Fibroblast of lung (primary cell): ENCODE data around the gene ZSWIM6. TPM values are rescaled to one million over a fixed set of nuclear protein-coding genes. Genes with fewer than 3 reads are reported as not detected.

Experiments
- DNase-seq, 2 donors: peaks; one replicate each; pipeline versions ENCODE4 v3.0.0 to v3.0.0-alpha.2; 2010; ENCODE audit warnings: low read depth in 2 of 2
- H2AFZ ChIP-seq: 2 replicates; pipeline ENCODE4 v1.5.1; 2012; ENCODE audit warnings: low read length, control low read depth, inconsistent platforms
- H3K27ac ChIP-seq: 2 replicates; pipeline ENCODE4 v1.5.1; 2011; ENCODE audit warnings: low read length, control low read depth; ENCODE audit not compliant: insufficient read depth
- H3K27me3 ChIP-seq: 2 replicates; pipeline ENCODE4 v1.5.1; 2011; ENCODE audit warnings: mild to moderate bottlenecking, low read length; ENCODE audit not compliant: control insufficient read depth, insufficient read depth
- H3K36me3 ChIP-seq: 2 replicates; pipeline ENCODE4 v1.5.1; 2011; ENCODE audit warnings: low read length; ENCODE audit not compliant: control insufficient read depth, insufficient read depth
- H3K4me1 ChIP-seq: 2 replicates; pipeline ENCODE4 v1.5.1; 2011; ENCODE audit warnings: low read length; ENCODE audit not compliant: control insufficient read depth, insufficient read depth; ENCODE audit errors: extremely low read depth
- H3K4me2 ChIP-seq: 2 replicates; pipeline ENCODE4 v1.5.1; 2011; ENCODE audit warnings: low read length, control low read depth; ENCODE audit not compliant: insufficient read depth; ENCODE audit errors: extremely low read depth
- H3K4me3 ChIP-seq, 4 experiments: fragments of 200-600 bp in 1 of 4; sonication (generic) in 1 of 4; replicated peaks in 1 of 4; 2 replicates each; pipeline ENCODE4 v1.5.1; 2011 to 2016; ENCODE audit warnings: low read length in 4 of 4, low read depth in 3 of 4, mild to moderate bottlenecking in 3 of 4, control low read depth in 2 of 4, inconsistent platforms in 1 of 4, mixed read lengths in 1 of 4; ENCODE audit not compliant: insufficient read depth in 1 of 4; ENCODE audit errors: control extremely low read depth in 1 of 4
- H3K79me2 ChIP-seq: 2 replicates; pipeline ENCODE4 v1.5.1; 2012; ENCODE audit warnings: mild to moderate bottlenecking, low read length, inconsistent platforms; ENCODE audit not compliant: control insufficient read depth, insufficient read depth
- H3K9ac ChIP-seq: 2 replicates; pipeline ENCODE4 v1.5.1; 2011; ENCODE audit warnings: mild to moderate bottlenecking, low read length, control low read depth; ENCODE audit not compliant: insufficient read depth
- H3K9me3 ChIP-seq: 2 replicates; pipeline ENCODE4 v1.5.1; 2012; ENCODE audit warnings: low read depth, low read length; ENCODE audit not compliant: control insufficient read depth, insufficient read depth
- H4K20me1 ChIP-seq: 2 replicates; pipeline ENCODE4 v1.5.1; 2011; ENCODE audit warnings: low read length; ENCODE audit not compliant: control insufficient read depth, insufficient read depth; ENCODE audit errors: extremely low read depth
- EZH2 ChIP-seq: IDR thresholded peaks from 2 replicates; pipeline ENCODE4 v1.5.1; 2012; ENCODE audit warnings: low read length, control low read depth, mild to moderate bottlenecking; ENCODE audit errors: missing control alignments
- polyA plus RNA-seq, 2 donors: library from polyadenylated mRNA; depleted of rRNA in 1 of 2; stranded (reverse) in 1 of 2; unstranded in 1 of 2; fragments of >200 nt; gene quantifications; 2 replicates each; pipeline ENCODE4 v1.2.1, GENCODE V29; 2011 to 2012; ENCODE audit warnings: missing spikeins in 1 of 2
- total RNA-seq: library from RNA; depleted of rRNA; stranded (reverse); fragments of >200 nt; gene quantifications from 2 replicates; pipeline ENCODE4 v1.2.1, GENCODE V29; 2014
- TF ChIP-seq, protein P1 (sequence below), 2 donors: IDR thresholded peaks in 1 of 2; conservative IDR thresholded peaks in 1 of 2; 1 replicate in 1 of 2; 2 replicates in 1 of 2; pipeline ENCODE4 v1.5.1; 2011 to 2012; ENCODE audit warnings: low read length in 2 of 2, control low read depth in 1 of 2, inconsistent platforms in 1 of 2, low read depth in 1 of 2, mild to moderate bottlenecking in 1 of 2

ZSWIM6 gene
- total and polyA plus RNA-seq, 2 donors (not counting 1 experiment from before 2014, with no cell fraction given), result 23.5 to 26.6 TPM

DNA sequence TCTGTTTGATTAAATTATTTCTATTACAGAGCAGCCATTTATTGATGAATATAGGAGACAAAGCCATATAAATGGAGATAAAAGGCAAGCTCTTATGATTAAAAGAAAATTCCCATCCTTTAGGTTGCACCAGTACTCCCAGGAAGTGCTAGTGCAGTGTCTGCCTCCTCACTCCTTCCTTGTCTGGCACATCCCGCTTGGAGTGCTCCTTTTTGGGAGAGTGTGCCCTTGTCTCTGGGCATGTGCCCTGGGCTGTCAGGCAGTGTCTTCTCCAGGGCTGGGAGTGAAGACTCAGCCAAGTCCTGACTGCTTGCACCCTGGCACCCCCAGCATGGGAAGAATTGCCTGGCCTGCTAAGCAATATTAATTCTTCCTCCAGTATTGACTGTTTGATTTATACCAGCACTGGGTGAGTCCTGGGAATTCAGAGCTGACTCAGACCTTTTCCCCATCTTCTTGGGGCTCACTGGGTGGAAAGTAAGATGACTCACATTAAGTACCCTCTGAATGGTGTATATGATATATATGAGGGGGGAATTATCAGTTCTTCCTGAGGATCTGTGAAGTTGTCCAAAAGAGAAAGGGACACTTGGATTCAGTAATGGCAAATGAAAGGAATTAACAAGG is 62.1 kb downstream of the ZSWIM6 start:
- Histone ChIP-seq H3K4me2 (no peak overlapping the region), H4K20me1 (peaks cover 3% of the 10 kb centered on the region), H3K79me2 (peaks cover 83% of the 10 kb centered on the region), H3K9me3 (no peaks in the 10 kb centered on the region), H3K4me3 (no peak overlapping the region), H2AFZ (no peak overlapping the region), H3K4me1 (peaks cover 8% of the 10 kb centered on the region), H3K9ac (no peak overlapping the region), H3K27ac (no peak overlapping the region), H3K36me3 (no peaks in the 10 kb centered on the region), H3K27me3 (no peaks in the 10 kb centered on the region)
- TF ChIP-seq, protein P1, sequence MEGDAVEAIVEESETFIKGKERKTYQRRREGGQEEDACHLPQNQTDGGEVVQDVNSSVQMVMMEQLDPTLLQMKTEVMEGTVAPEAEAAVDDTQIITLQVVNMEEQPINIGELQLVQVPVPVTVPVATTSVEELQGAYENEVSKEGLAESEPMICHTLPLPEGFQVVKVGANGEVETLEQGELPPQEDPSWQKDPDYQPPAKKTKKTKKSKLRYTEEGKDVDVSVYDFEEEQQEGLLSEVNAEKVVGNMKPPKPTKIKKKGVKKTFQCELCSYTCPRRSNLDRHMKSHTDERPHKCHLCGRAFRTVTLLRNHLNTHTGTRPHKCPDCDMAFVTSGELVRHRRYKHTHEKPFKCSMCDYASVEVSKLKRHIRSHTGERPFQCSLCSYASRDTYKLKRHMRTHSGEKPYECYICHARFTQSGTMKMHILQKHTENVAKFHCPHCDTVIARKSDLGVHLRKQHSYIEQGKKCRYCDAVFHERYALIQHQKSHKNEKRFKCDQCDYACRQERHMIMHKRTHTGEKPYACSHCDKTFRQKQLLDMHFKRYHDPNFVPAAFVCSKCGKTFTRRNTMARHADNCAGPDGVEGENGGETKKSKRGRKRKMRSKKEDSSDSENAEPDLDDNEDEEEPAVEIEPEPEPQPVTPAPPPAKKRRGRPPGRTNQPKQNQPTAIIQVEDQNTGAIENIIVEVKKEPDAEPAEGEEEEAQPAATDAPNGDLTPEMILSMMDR (conservative IDR thresholded peaks at IDR 0.05 in 1 of 2, IDR thresholded peaks at IDR 0.05 in 1 of 2; ENCODE audit: low read depth in 1 of 2, low read length in 2 of 2), result no peak
- TF ChIP-seq EZH2, result no peak
- DNase-seq, result peak; percentile 42 to 59

DNA sequence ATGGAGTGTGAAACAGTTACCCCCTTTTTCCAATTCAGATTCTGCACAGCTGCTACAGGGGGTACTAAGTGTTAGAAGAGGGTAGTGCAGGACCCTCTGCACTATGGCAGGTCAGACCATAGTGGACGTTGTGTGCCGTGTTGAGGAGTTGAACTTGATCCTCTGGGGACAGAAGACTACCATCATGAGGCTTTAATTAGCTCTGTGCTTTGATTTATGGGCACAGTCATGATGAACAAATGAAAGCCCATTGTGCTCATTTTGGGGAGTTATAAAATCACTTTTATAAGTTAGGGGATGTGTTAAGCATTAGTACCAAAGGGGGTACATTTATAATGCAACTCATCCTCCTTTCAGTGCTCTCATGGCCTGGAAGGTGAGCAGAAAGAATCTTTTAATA is 62.7 kb downstream of the ZSWIM6 start:
- H3K27me3 ChIP-seq, result no peaks in the 10 kb centered on the region
- DNase-seq, result no peak
- no peaks in the 10 kb centered on the region for H3K36me3 ChIP-seq
- H3K4me1 ChIP-seq, result peaks cover 8% of the 10 kb centered on the region
- no peak overlapping the region for H3K27ac ChIP-seq
- no peak overlapping the region for H3K4me3 ChIP-seq
- H3K4me2 ChIP-seq, result no peak overlapping the region
- H2AFZ ChIP-seq, result no peak overlapping the region
- TF ChIP-seq EZH2, result no peak
- TF ChIP-seq, protein P1 (conservative IDR thresholded peaks at IDR 0.05 in 1 of 2, IDR thresholded peaks at IDR 0.05 in 1 of 2; ENCODE audit: low read depth in 1 of 2, low read length in 2 of 2), result no peak
- no peak overlapping the region for H3K9ac ChIP-seq
- peaks cover 85% of the 10 kb centered on the region for H3K79me2 ChIP-seq
- H3K9me3 ChIP-seq, result no peaks in the 10 kb centered on the region
- H4K20me1 ChIP-seq, result peaks cover 3% of the 10 kb centered on the region

DNA sequence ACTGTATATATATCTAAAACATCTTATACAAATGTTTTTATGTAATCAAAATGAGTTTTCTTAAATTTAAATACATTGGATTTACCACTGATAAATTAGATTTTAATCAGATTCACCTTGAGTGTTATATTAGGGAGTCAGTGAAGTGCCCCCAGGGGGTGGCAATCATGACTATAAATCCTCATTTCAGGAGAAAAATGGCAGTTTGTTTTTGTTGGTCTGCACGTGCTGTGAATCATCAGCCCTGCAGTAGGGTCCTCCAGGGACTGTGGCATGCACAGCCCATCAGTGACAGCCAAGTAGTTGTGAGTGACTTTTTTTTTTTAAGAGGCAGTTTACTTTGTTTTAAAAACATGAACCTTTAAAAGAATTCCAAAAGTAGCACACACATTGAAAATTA is 65.2 kb downstream of the ZSWIM6 start:
- Histone ChIP-seq H3K27me3 (no peaks in the 10 kb centered on the region), H3K4me1 (peaks cover 10% of the 10 kb centered on the region), H3K9ac (no peak overlapping the region), H3K27ac (no peak overlapping the region), H3K36me3 (no peaks in the 10 kb centered on the region), H4K20me1 (peaks cover 13% of the 10 kb centered on the region), H3K9me3 (no peaks in the 10 kb centered on the region), H2AFZ (no peak overlapping the region), H3K4me3 (no peak overlapping the region), H3K79me2 (peaks cover 86% of the 10 kb centered on the region), H3K4me2 (no peak overlapping the region)
- no peak for DNase-seq
- TF ChIP-seq EZH2, result no peak
- TF ChIP-seq, protein P1 (conservative IDR thresholded peaks at IDR 0.05 in 1 of 2, IDR thresholded peaks at IDR 0.05 in 1 of 2; ENCODE audit: low read depth in 1 of 2, low read length in 2 of 2), result no peak
